NCI-H2081 (cell line): Measurements from ENCODE around the gene OR6C74.

ENCODE experiments used
- DNase-seq, 2 experiments: peaks; one replicate each; lab custom pipeline; 2025; lab: John Stamatoyannopoulos, UW

OR6C74 gene

GRCh38 chr12:55244309-55244708, at the start of gene OR6C74:
OR6C74 (plus strand) TSS chr12:55244609; CDS start chr12:55247288, 2,679 bp downstream.
- DNase-seq = no peak

GRCh38 chr12:55220725-55221124, 23.7 kb upstream of the OR6C74 start, which contains the start of gene OR10A7:
OR10A7 (plus strand) TSS chr12:55221025; CDS start chr12:55221025, 0 bp downstream.
- DNase-seq = no peak

GRCh38 chr12:55226523-55226922, 17.9 kb upstream of the OR6C74 start:
- DNase-seq = no peak

- no peak for DNase-seq
Observed at GRCh38 chr12:55227643-55228042, 16.8 kb upstream of the OR6C74 start.

GRCh38 chr12:55246159-55246558, 1.8 kb downstream of the OR6C74 start:
- no peak for DNase-seq

- DNase-seq = no peak
Observed at GRCh38 chr12:55250944-55251343, 6.5 kb downstream of the OR6C74 start.

GRCh38 chr12:55253281-55253680, 8.9 kb downstream of the OR6C74 start:
- no peak for DNase-seq

GRCh38 chr12:55256831-55257230, 12.4 kb downstream of the OR6C74 start:
- DNase-seq = no peak

GRCh38 chr12:55258303-55258702, 13.9 kb downstream of the OR6C74 start:
- no peak for DNase-seq

- no peak for DNase-seq
Observed at GRCh38 chr12:55280991-55281390, 36.6 kb downstream of the OR6C74 start.

GRCh38 chr12:55289999-55290398, 45.6 kb downstream of the OR6C74 start:
- no peak for DNase-seq
